ENCODE data around the gene GYPE.
"Not testable (repeated sequence)": the region's sequence is repeated elsewhere in the genome, so short reads cannot be mapped to it uniquely, and the experiment has no call there.

The GYPE gene

GRCh38 chr4:143839413-143839812, 65.9 kb downstream of the GYPE start:
- WGBS, 2 experiments, result 89 to 93% methylated on average over 4 to 5 of the region's 7 CpGs
- not testable (repeated sequence) for H3K9me3 ChIP-seq (ENCODE audit: control insufficient read depth, low read length)

GRCh38 chr4:143834196-143834595, 71.2 kb downstream of the GYPE start:
- H3K27ac ChIP-seq (ENCODE audit: insufficient read depth, low read depth, low read length, poor library complexity, severe bottlenecking); H3K9me3 ChIP-seq (ENCODE audit: control insufficient read depth, low read length); H3K4me1 ChIP-seq (ENCODE audit: control insufficient read depth, insufficient read depth, low read length); H3K27me3 ChIP-seq (ENCODE audit: control insufficient read depth, insufficient read depth, low read length, poor library complexity, severe bottlenecking); H3K4me3 ChIP-seq (ENCODE audit: insufficient read depth, low read depth, low read length); H3K36me3 ChIP-seq (ENCODE audit: control insufficient read depth, insufficient read depth, low read length): not testable (repeated sequence)
- WGBS, 2 experiments, result 95 to 97% methylated on average over 4 of the region's 4 CpGs

More at GRCh38 chr4:143839413-143839812, 65.9 kb downstream of the GYPE start:
- not testable (repeated sequence) for H3K4me1 ChIP-seq (ENCODE audit: control insufficient read depth, insufficient read depth, low read length); H3K27ac ChIP-seq (ENCODE audit: insufficient read depth, low read depth, low read length, poor library complexity, severe bottlenecking); H3K36me3 ChIP-seq (ENCODE audit: control insufficient read depth, insufficient read depth, low read length); H3K27me3 ChIP-seq (ENCODE audit: control insufficient read depth, insufficient read depth, low read length, poor library complexity, severe bottlenecking); H3K4me3 ChIP-seq (ENCODE audit: insufficient read depth, low read depth, low read length)

- not testable (repeated sequence) for H3K9me3 ChIP-seq (ENCODE audit: control insufficient read depth, low read length); H3K36me3 ChIP-seq (ENCODE audit: control insufficient read depth, insufficient read depth, low read length); H3K27me3 ChIP-seq (ENCODE audit: control insufficient read depth, insufficient read depth, low read length, poor library complexity, severe bottlenecking); H3K27ac ChIP-seq (ENCODE audit: insufficient read depth, low read depth, low read length, poor library complexity, severe bottlenecking); H3K4me1 ChIP-seq (ENCODE audit: control insufficient read depth, insufficient read depth, low read length); H3K4me3 ChIP-seq (ENCODE audit: insufficient read depth, low read depth, low read length)
- WGBS, 2 experiments, result 89 to 100% methylated on average over 1 to 2 of the region's 2 CpGs
Observed at GRCh38 chr4:143833676-143834075, 71.7 kb downstream of the GYPE start.

GRCh38 chr4:143830576-143830975, 74.8 kb downstream of the GYPE start:
- H3K36me3 ChIP-seq (ENCODE audit: control insufficient read depth, insufficient read depth, low read length); H3K9me3 ChIP-seq (ENCODE audit: control insufficient read depth, low read length); H3K4me3 ChIP-seq (ENCODE audit: insufficient read depth, low read depth, low read length); H3K4me1 ChIP-seq (ENCODE audit: control insufficient read depth, insufficient read depth, low read length); H3K27ac ChIP-seq (ENCODE audit: insufficient read depth, low read depth, low read length, poor library complexity, severe bottlenecking); H3K27me3 ChIP-seq (ENCODE audit: control insufficient read depth, insufficient read depth, low read length, poor library complexity, severe bottlenecking): not testable (repeated sequence)

- not testable (repeated sequence) for H3K4me3 ChIP-seq (ENCODE audit: insufficient read depth, low read depth, low read length); H3K27me3 ChIP-seq (ENCODE audit: control insufficient read depth, insufficient read depth, low read length, poor library complexity, severe bottlenecking); H3K9me3 ChIP-seq (ENCODE audit: control insufficient read depth, low read length); H3K27ac ChIP-seq (ENCODE audit: insufficient read depth, low read depth, low read length, poor library complexity, severe bottlenecking); H3K36me3 ChIP-seq (ENCODE audit: control insufficient read depth, insufficient read depth, low read length); H3K4me1 ChIP-seq (ENCODE audit: control insufficient read depth, insufficient read depth, low read length)
- 95 to 97% methylated on average over 4 of the region's 4 CpGs for WGBS, 2 experiments
Observed at GRCh38 chr4:143829239-143829620, 76.1 kb downstream of the GYPE start.
